K562 (cell line): Measurements from ENCODE around the gene MYL12A. TPM values are rescaled to one million over a fixed set of nuclear protein-coding genes. Genes with fewer than 3 reads are reported as not detected.

Experiments
- BCL6 ChIP-seq: fragments of 250-450 bp; sonication (Bioruptor Pico); IDR thresholded peaks from 2 replicates; pipeline ENCODE4 v1.4.0; 2020
- CBX3 ChIP-seq, 2 experiments: IDR thresholded peaks; 1 replicate in 1 of 2; 2 replicates in 1 of 2; pipeline ENCODE4 v1.6.1; 2012; ENCODE audit warnings: inconsistent platforms in 2 of 2, low read length in 2 of 2, borderline replicate concordance in 1 of 2, control low read depth in 1 of 2
- CHD4 ChIP-seq: fragments of 200-600 bp; sonication (generic); IDR thresholded peaks from 3 replicates; pipeline ENCODE4 v1.6.1; 2012; ENCODE audit warnings: low read depth, mild to moderate bottlenecking, mixed read lengths, low read length, inconsistent platforms; ENCODE audit not compliant: insufficient read depth, insufficient replicate concordance, poor library complexity, severe bottlenecking
- EHMT2 ChIP-seq: fragments of 450-650 bp; IDR thresholded peaks from 2 replicates; pipeline ENCODE4 v1.6.1; 2018; ENCODE audit warnings: antibody characterized with exemption
- HIVEP1 ChIP-seq: fragments of 250-450 bp; sonication (Bioruptor Pico); IDR thresholded peaks from 2 replicates; pipeline ENCODE4 v1.4.0; 2020; ENCODE audit warnings: mild to moderate bottlenecking
- JUN ChIP-seq, 2 experiments: sonication (generic) in 1 of 2; formaldehyde crosslinking in 1 of 2; IDR thresholded peaks; 2 replicates each; pipeline versions ENCODE4 v1.6.1 to v1.8.0; 2012 to 2022; ENCODE audit warnings: borderline replicate concordance in 2 of 2, mild to moderate bottlenecking in 2 of 2, improper control_type of control experiment in 1 of 2, low read depth in 1 of 2, low read length in 1 of 2, missing genetic modification reagents in 1 of 2
- KDM2B ChIP-seq: fragments of 250-450 bp; sonication (Bioruptor Pico); IDR thresholded peaks from 2 replicates; pipeline ENCODE4 v1.8.0; 2021; ENCODE audit warnings: mild to moderate bottlenecking, moderate library complexity
- KHSRP ChIP-seq: fragments of 450-650 bp; IDR thresholded peaks from 2 replicates; pipeline ENCODE4 v1.6.1; 2017
- MAX ChIP-seq: sonication (generic); formaldehyde crosslinking; IDR thresholded peaks from 2 replicates; pipeline ENCODE4 v1.9.0; 2022; ENCODE audit warnings: mild to moderate bottlenecking, missing genetic modification reagents
- PCBP2 ChIP-seq: fragments of 200-400 bp; formaldehyde crosslinking; IDR thresholded peaks from 2 replicates; pipeline ENCODE4 v1.6.1; 2018; ENCODE audit warnings: low read length, low read depth, mild to moderate bottlenecking, moderate library complexity; ENCODE audit not compliant: poor library complexity, severe bottlenecking
- RCOR1 ChIP-seq, 2 experiments: IDR thresholded peaks; 2 replicates each; pipeline ENCODE4 v1.6.1; 2012; ENCODE audit warnings: low read depth in 2 of 2, low read length in 2 of 2, borderline replicate concordance in 1 of 2, improper control_type of control experiment in 1 of 2
- SMARCA5 ChIP-seq: fragments of 450-650 bp; IDR thresholded peaks from 2 replicates; pipeline ENCODE4 v1.6.1; 2016
- TRIM28 ChIP-seq: fragments of 450-650 bp; IDR thresholded peaks from 2 replicates; pipeline ENCODE4 v1.6.1; 2017
- ZBTB33 ChIP-seq: sonication (generic); formaldehyde crosslinking; IDR thresholded peaks from 2 replicates; pipeline ENCODE4 v1.8.1; 2023; ENCODE audit warnings: mild to moderate bottlenecking, missing genetic modification reagents
- ZNF212 ChIP-seq: fragments of 450-650 bp; formaldehyde crosslinking; IDR thresholded peaks from 2 replicates; pipeline ENCODE4 v1.4.0; 2020; ENCODE audit warnings: mild to moderate bottlenecking
- ZNF311 ChIP-seq: fragments of 250-450 bp; sonication (Bioruptor Pico); IDR thresholded peaks from 2 replicates; pipeline ENCODE4 v1.4.0; 2020; ENCODE audit warnings: mild to moderate bottlenecking, moderate library complexity
- ZNF76 ChIP-seq: fragments of 250-450 bp; sonication (Bioruptor Pico); IDR thresholded peaks from 2 replicates; pipeline ENCODE4 v1.4.0; 2020; ENCODE audit warnings: mild to moderate bottlenecking, moderate library complexity, borderline replicate concordance
- ZNF79 ChIP-seq: fragments of 250-450 bp; sonication (Bioruptor Pico); IDR thresholded peaks from 2 replicates; pipeline ENCODE4 v1.4.0; 2020; ENCODE audit warnings: low read depth, mild to moderate bottlenecking, moderate library complexity
- polyA plus RNA-seq, 8 experiments: library from polyadenylated mRNA; depleted of rRNA in 4 of 8; stranded (reverse) in 5 of 8; unstranded in 3 of 8; fragments of >200 nt; fragmentation: Nextera tagmentation in 2 of 8; fragmentation: Illumina TruSeq in 1 of 8; extraction: Ambion mirVana in 2 of 8; extraction: Trizol in 1 of 8; gene quantifications; 2 replicates each; pipeline versions ENCODE4 v1.2.1 to v1.2.3, GENCODE V29; 2011 to 2014; ENCODE audit warnings: inconsistent platforms in 1 of 8, missing spikeins in 1 of 8
- total RNA-seq, 7 experiments: library from RNA; depleted of rRNA in 6 of 7; stranded (reverse); fragments of >200 nt in 6 of 7; fragmentation: Illumina TruSeq in 2 of 7; extraction: Trizol in 2 of 7; gene quantifications; 2 replicates each; pipeline versions ENCODE4 v1.2.1 to v1.2.3, GENCODE V29; 2011 to 2021; ENCODE audit warnings: low replicate concordance in 1 of 7
- TF ChIP-seq, protein P1 (sequence below): sonication (generic); formaldehyde crosslinking; IDR thresholded peaks from 2 replicates; pipeline ENCODE4 v1.8.0; 2022; ENCODE audit warnings: mild to moderate bottlenecking, missing genetic modification reagents
- TF ChIP-seq, protein P2 (sequence below): fragments of 250-450 bp; sonication (Bioruptor Pico); IDR thresholded peaks from 2 replicates; pipeline ENCODE4 v1.5.0; 2021; ENCODE audit warnings: mild to moderate bottlenecking, borderline replicate concordance

Gene MYL12A
- total and polyA plus RNA-seq, 9 of the 15 experiments (the other 6 are each of a cell fraction or from before 2014, with no cell fraction given), result 308 to 1,031 (median 559) TPM

GRCh38 chr18:3213300-3214059 lies 34.1 kb upstream of the MYL12A start (continued):
- TF ChIP-seq PCBP2 (no peak), SMARCA5 (no peak), JUN (IDR thresholded peaks at IDR 0.05; ENCODE audit: borderline replicate concordance, low read depth, low read length) (no peak), JUN (CRISPR knock-in tag; IDR thresholded peaks at IDR 0.05; ENCODE audit: borderline replicate concordance) (no peak), CHD4 (peak; percentile 57), CBX3 (IDR thresholded peaks at IDR 0.05; ENCODE audit: borderline replicate concordance in 1 of 2, low read length in 2 of 2) (peak in 1 of 2 experiments; percentile 57; a peak in 1 of 3 replicates), MAX (CRISPR knock-in tag) (no peak), ZNF79 (CRISPR knock-in tag) (no peak), ZNF76 (CRISPR knock-in tag) (no peak), KDM2B (CRISPR knock-in tag) (no peak), ZNF212 (CRISPR knock-in tag) (no peak), HIVEP1 (CRISPR knock-in tag) (no peak), BCL6 (no peak), TRIM28 (0 out of 2 replicates have a peak, but pooled peaks have one; percentile 31), EHMT2 (peak; percentile 83), RCOR1 (IDR thresholded peaks at IDR 0.05; ENCODE audit: borderline replicate concordance in 1 of 2, low read depth in 2 of 2, low read length in 2 of 2) (no peak), ZBTB33 (CRISPR knock-in tag) (no peak), KHSRP (no peak), ZNF311 (CRISPR knock-in tag) (peak; percentile 56; the same call in 1 of the 2 replicates)
- TF ChIP-seq, protein P1, sequence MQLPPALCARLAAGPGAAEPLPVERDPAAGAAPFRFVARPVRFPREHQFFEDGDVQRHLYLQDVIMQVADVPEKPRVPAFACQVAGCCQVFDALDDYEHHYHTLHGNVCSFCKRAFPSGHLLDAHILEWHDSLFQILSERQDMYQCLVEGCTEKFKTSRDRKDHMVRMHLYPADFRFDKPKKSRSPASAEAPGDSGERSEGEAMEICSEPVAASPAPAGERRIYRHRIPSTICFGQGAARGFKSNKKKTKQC, result no peak
- TF ChIP-seq, protein P2, sequence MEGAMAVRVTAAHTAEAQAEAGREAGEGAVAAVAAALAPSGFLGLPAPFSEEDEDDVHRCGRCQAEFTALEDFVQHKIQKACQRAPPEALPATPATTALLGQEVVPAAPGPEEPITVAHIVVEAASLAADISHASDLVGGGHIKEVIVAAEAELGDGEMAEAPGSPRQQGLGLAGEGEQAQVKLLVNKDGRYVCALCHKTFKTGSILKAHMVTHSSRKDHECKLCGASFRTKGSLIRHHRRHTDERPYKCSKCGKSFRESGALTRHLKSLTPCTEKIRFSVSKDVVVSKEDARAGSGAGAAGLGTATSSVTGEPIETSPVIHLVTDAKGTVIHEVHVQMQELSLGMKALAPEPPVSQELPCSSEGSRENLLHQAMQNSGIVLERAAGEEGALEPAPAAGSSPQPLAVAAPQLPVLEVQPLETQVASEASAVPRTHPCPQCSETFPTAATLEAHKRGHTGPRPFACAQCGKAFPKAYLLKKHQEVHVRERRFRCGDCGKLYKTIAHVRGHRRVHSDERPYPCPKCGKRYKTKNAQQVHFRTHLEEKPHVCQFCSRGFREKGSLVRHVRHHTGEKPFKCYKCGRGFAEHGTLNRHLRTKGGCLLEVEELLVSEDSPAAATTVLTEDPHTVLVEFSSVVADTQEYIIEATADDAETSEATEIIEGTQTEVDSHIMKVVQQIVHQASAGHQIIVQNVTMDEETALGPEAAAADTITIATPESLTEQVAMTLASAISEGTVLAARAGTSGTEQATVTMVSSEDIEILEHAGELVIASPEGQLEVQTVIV (CRISPR knock-in tag), result no peak
